Glomerular visceral epithelial cell (primary cell): Measurements from ENCODE around the gene TULP1.

ENCODE experiments used
- DNase-seq: peaks from one replicate; pipeline ENCODE4 v3.0.0-alpha.2; 2016; ENCODE audit errors: extremely low spot score

TULP1 gene

GRCh38 chr6:35483893-35484645, 28.6 kb downstream of the TULP1 start:
- no peak for DNase-seq

- DNase-seq = no peak
These were observed 29.2 kb downstream of the TULP1 start for GRCh38 chr6:35483490-35483889.

GRCh38 chr6:35483062-35483461, 29.6 kb downstream of the TULP1 start:
- no peak for DNase-seq

- no peak for DNase-seq
These were observed 31.5 kb downstream of the TULP1 start for GRCh38 chr6:35481226-35481625.

- no peak for DNase-seq
These were observed 32.5 kb downstream of the TULP1 start for GRCh38 chr6:35480176-35480575.

- no peak for DNase-seq
These were observed 34.4 kb downstream of the TULP1 start for GRCh38 chr6:35478259-35478658.

GRCh38 chr6:35477551-35478179, 35.0 kb downstream of the TULP1 start:
- no peak for DNase-seq

- DNase-seq = no peak
These were observed 35.7 kb downstream of the TULP1 start for GRCh38 chr6:35477028-35477427.

GRCh38 chr6:35476004-35476403, 36.7 kb downstream of the TULP1 start:
- no peak for DNase-seq

- DNase-seq = no peak
These were observed 37.1 kb downstream of the TULP1 start for GRCh38 chr6:35475573-35475972.

- no peak for DNase-seq
These were observed 37.6 kb downstream of the TULP1 start for GRCh38 chr6:35474942-35475570.

GRCh38 chr6:35474131-35474941, 38.4 kb downstream of the TULP1 start:
- DNase-seq = no peak

GRCh38 chr6:35473850-35474130, 38.9 kb downstream of the TULP1 start:
- no peak for DNase-seq

- no peak for DNase-seq
These were observed 39.4 kb downstream of the TULP1 start for GRCh38 chr6:35473075-35473849.

GRCh38 chr6:35471836-35472345, 40.8 kb downstream of the TULP1 start:
- DNase-seq = no peak

GRCh38 chr6:35470663-35471120, 42.0 kb downstream of the TULP1 start:
- DNase-seq = no peak

- peak; percentile 36 for DNase-seq
These were observed 42.7 kb downstream of the TULP1 start for GRCh38 chr6:35469751-35470662.

GRCh38 chr6:35468980-35469750, 43.5 kb downstream of the TULP1 start:
- no peak for DNase-seq

- peak; percentile 96 for DNase-seq
These were observed 44.3 kb downstream of the TULP1 start, which contains the start of gene RPL10A for GRCh38 chr6:35468181-35468979. TSS of gene RPL10A (plus strand) at chr6:35468401. CDS start at chr6:35468435, 34 bp downstream.
